NCI-H1694 treated with DMSO at 0.1 percent for 48 hours (cell line): Measurements from ENCODE around the gene AMN.
"Not testable (repeated sequence)": the region's sequence is repeated elsewhere in the genome, so short reads cannot be mapped to it uniquely, and the experiment has no call there.

Source experiments
- DNase-seq: peaks from one replicate; lab custom pipeline; 2025; lab: John Stamatoyannopoulos, UW

AMN gene

DNA sequence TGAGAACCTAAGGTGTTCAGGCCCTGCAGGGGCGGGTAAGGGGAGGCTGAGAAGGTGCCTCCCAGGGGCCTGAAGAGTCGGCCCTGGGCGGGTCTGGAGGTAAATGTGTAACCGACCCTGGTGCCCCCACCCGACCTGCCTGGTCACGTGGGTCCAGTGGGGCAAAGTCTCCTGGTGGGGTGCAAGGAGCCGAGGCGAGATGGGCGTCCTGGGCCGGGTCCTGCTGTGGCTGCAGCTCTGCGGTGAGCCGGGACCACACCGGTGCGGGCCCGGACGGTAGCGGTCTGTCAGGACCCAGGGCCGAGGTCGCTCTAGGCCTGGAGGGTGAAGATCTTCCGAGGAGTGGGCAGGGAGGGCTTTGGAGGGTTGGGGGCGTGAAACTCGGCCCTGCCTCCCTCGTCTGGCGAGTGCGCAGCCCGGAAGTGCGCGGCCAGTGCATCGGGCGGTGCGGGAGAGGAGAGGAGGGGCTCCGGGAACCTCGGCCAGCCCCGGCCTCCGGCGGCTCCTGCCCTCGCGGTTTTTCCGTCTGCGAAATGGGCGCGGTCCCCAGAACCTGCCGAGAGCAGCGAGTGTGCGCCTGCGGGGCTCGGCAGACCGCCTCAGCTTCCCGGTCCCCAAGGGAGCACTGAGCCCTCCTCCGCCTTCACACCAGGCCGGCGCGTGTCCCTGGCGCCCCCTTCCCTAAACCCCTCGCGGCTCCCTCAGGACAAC, at the start of gene AMN:
AMN (plus strand) TSS at position 174 of the 711 bp plus-strand sequence; CDS start at position 200, 26 bp downstream.
- DNase-seq = no peak

DNA sequence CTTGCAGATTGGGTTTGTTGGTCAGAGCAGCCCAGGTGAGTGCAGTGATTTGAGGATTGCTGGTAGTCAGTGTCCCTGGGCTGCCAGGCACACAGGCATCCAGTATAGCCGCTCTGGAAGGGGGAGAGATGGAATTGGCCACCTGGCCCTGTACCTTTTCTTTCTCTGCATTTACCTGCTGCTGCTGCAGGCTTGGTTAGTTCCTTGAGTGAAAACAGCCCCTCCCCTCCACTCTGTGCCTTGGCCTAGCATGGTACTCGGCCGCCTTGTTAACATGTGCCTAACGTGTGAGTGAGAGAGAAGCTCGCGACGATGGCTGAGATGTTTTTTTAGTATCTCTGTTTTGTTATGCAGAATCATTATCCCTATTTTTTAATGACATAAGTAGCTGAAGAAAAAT, 49.3 kb upstream of the AMN start:
- DNase-seq = no peak

DNA sequence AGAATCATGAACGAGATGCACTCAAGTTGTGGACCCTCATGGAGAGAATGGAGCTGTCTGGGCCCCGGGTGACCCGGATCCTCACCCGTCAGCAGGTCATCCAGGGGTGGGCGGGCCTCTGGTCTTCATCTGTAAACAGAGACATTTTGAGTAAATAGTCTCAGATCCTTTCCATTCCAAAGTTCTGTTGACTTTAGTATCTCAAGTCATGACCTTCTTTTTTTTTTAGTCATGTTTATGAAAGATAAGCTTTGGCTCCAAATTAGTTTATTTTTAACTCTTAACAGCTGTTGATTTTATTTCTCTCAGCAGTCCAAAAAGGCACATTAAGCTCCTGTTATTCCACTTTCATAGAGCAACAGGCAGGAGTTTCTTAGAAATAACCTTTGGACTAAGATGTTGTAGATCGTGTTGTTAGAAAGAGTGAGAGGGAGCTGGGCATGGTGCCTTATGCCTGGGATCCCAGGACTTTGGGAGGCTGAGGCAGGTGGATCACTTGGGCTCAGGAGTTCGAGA, 48.9 kb upstream of the AMN start:
- no peak for DNase-seq

DNA sequence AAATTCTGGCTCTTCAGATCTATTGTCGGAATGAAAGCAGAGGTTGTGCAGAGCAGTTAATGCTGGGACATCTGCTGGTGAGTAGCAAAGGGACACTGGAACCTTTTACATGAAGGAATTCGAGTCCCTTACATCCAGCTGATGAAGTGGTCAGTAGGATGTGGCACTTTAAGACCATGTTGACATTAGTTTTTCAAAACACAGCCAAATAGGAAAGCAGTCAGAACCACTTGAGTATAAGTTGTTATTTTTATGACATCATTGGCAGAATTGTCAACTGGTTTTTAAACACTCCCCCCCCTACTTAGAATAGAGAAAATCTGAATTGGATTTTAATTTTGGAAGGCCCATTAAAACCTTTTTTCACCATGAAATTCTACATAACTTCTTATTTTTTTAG, 46.8 kb upstream of the AMN start:
- no peak for DNase-seq

DNA sequence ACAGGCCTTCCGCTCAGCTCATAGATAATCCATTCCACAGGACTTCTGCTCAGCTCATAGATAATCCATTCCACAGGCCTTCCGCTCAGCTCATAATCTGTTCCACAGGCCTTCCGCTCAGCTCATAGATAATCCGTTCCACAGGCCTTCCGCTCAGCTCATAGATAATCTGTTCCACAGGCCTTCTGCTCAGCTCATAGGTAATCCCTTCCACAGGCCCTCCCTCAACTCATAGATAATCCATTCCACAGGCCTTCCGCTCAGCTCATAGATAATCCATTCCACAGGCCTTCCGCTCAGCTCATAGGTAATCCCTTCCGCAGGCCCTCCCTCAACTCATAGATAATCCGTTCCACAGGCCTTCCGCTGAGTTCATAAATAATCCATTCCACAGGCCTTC, 45.0 kb upstream of the AMN start:
- not testable (repeated sequence) for DNase-seq

DNA sequence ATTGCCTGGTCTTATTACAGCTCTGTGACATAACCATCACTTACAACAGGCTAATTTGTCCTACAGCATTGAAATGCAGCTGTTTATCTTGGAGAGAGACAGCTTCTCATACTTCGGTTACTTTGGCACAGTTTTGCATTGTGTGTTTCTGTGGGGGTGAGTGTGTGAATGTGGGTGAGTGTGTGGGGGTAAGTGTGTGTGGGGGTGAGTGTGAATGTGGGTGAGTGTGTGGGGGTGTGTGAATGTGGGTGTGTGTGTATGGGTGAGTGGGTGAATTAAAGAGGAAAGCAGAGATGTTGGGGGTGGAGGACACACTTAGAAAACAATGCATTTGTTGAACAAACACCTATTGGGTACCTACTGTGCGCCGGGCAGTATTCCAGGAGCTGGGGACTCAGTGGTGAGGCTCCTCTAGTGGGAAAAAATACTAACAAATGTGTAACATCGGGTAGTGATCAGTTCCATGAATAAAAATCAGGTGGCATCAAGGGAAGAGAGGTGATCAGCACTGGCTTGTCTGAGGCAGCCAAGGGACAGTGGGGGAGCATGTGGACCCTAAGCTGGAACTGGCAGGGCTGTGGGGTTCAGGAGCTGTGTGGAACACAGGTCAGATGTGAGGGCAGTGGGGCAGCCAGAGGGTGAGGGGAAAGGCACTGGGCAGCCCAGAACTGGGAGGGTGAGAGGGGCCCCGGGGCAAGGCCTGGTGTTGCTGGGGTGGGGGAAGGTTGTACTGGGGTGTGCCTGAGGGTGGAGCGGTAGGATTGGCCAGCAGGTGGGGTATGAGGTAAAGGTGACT, 44.1 kb upstream of the AMN start:
- DNase-seq = no peak

DNA sequence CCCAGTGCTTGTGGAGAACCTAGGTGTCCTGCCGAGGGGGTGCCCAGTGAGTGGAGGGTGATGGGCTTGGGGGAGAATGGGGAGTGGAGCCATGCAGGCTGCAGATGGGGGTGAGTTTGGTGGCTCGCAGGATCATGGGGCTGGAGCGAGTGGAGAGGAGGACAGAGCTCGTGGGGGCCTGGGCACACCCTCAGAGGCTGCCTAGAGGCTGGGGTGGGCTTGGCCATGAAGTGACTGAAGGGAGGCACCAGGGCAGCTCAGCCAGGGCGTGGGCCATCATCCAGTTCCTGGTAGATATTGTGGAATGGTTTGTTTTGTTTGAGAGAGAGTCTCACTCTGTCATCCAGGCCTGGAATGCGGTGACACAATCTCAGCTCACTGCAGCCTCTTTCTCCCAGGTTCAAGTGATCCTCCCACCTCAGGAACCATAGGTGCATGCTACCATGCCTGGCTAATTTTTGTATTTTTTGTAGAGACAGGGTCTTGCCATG, 43.4 kb upstream of the AMN start:
- no peak for DNase-seq

DNA sequence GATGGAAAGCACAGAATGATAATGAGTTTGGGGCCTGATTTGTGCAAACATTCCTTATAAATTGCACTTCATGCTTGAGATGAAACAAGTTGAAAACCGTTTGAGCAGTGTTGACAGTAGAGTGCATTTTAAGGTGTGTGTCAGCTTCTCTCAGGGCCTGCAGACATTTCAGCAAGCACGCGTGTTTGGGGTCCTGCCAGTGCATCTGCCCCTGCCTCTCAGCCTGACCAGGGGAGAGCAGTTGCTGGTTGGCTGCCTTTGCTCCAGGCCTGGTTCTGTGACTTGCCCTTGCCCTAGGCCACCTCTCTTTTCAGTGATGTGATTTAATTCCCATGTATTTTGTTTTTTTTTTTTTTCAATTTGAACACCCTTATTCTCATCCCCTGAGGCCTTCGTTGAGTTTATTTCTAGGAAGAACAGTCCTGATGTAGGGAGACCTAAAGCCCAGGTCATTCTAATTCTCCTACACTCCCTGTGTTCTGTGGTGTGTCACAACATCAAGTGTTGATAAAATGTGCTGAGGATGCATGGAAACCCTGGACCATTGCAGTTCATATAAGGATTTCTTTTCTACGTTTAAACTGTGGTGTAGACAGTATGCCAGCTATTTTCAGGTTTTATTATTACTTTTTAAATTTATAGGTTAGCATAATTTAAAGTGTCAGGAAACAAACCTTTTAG, 40.1 kb upstream of the AMN start:
- DNase-seq = no peak

DNA sequence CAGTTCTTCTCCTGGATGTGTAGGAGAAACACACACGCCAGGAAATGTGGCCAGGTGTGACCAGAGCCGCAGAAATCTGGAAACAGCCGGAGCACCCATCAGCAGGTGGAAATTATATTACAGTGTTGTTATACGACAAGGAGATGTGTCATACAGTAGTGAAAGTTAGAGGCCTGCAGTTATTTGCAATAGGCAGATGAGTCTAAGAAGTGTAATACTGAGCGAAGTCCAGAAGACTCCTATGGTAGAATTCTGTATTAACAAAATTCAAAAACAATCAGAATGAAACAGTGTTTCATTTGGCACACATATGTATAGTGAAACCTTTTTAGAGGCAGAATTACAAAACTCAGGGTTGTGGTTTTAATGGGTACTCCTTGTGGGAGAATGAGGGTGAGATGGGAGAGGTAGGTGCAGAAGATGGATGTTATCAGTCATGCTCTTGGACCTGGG, 39.3 kb upstream of the AMN start:
- no peak for DNase-seq

DNA sequence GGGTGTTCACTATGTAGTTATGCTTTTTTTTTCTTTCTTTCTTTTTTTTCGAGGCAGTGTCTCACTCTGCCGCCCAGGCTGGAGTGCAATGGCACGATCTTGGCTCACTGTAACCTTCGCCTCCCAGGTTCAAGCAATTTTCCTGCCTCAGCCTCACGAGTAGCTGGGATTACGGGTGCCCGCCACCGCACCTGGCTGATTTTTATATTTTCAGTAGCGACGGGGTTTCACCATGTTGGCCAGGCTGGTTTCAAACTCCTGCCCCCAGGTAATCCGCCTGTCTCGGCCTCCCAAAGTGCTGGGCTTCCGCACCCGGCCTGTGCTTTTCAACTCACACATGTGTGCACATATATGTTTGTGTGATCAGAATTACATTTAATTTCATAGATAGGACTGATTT, 38.9 kb upstream of the AMN start:
- DNase-seq = no peak

DNA sequence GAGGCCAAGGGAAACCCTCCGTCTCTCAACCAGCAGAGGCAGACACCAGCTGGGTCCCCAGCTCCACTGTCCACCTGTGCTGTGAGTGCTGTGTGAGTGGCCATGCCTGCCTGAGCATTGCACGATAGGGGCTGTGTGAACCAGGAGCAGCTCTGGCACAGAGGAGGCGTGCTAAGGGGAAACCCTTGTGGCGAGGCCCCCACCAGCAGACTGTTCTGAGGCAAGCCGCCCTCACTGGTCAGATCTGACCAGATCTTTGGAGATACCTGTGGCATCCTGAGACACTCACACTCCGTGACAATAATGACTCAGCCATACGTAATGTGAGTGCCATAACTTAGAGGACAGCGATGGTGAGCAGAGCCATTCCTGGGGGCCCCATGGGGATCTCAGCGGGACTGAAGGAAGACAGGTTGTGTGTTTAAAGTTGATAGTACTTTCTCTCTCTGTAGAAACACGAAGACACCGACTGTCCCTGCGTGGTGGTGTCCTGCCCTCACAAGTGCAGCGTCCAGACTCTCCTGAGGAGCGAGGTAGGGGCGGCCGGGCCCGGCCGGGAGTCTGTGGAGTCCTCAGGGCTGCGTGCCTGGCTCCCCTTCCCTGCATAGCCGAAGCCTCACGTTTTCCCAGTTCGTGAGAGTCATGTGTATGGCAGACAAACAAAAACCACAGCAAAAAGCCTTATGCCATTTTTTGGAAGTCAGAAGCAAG, 36.6 kb upstream of the AMN start:
- no peak for DNase-seq

DNA sequence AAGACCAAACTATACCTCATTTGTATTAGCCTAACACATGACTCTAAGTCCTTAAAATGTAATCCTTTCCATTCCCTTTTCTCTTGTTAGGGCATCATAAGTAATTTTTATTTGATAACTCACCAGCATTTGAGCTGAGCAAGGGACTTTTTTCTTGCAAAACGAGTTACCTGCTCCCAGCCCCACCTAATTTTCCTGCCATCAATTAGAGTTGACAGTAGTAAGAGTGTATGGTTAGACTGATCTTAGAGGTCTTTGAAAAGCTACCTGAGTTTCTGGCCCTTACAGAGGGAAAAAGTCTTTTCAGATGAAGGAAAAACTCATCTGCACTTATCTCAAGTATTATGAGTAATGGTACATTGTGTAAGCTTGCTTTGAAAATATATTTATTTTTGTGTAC, 33.7 kb upstream of the AMN start:
- DNase-seq = no peak

DNA sequence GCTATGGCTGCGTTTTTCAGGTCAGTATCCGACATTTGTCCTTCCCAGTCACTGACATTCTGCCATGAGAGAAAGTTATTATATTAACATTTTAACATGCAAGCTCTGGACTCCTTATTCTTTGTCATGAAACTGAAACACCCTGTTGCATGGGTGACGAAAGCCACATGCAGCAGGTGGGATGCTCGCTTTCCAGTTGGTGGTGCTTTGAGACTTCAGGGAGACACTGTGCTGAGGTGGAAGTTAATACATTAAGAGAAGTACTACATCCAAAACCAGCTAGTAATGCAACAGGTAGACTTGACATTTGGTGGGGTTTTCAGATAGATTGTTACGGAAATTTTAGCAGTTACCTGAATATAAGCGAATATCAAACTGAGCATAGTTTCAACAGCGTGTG, 32.8 kb upstream of the AMN start:
- no peak for DNase-seq

DNA sequence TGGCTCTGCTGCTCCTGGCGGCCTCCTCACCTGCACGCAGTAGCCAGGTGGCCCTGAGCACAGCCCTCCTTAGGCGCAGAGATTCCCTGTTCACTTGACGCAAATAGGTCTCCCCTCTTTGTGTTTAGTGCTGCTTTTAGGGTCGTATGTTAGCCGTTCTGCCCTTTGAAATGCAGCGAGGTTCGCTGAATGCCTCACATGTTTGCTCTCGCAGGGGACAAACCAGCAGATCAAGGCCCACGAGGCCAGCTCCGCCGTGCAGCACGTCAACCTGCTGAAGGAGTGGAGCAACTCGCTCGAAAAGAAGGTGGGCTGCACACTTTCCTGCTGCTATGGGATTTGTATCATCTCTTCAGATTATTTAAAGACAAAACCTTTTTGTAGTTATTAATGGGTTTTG, 31.4 kb upstream of the AMN start:
- no peak for DNase-seq

DNA sequence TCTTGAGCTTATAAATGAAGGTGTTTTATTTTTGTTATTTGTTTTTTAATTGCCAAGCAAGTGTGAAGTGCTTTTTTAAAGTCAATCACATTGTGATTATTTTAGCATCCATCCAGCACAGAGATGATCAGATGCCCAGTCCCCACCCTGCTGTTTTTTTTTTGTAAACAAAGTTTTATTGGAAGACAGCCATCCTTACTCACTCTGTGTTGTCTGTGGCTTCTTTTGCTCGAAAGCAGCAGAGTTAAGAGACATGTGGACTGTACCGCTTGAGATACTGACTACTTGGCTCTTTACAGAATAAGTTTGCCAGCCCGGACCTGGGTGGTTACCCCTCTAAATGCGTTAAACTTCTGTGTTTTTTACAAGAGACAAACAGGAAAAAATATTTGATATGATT, 30.9 kb upstream of the AMN start:
- no peak for DNase-seq

DNA sequence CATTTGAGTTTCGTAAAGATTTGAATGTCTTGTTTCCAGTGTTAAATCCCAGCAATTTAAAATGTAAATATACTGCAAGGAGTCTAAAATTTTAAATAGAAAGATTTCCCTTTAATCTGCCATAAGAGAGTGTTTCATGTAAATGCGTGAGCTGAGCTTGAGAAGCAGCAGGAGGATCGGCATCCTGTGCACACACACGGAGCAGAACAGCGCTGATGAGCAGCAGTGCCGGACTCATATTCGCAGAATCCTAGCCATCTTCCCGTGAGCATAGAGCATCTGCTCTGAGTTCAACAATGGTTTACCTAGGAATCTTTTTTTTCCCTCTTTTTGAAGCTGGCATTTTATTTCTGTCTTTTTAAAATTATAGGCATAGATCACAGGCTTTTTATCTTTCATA, 29.8 kb upstream of the AMN start:
- no peak for DNase-seq

DNA sequence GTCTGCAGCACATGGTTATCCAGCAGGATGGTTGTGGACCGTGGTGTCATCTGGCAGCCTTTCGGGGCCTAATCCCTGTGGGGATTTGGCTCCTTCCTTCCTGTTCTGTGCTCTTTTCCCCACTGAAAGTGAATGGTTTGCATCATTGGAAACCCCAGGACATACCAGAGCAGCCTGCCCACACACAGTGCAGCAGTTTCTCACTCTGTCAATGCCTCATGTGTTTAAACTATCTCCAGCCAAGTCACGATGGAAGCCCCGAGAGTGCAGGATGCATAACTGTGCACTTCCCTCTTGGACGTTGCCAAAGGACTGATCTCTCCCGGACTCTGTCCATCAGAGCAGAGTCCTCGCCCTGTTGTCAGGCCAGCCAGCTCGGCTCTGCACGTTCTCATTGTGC, 29.0 kb upstream of the AMN start:
- no peak for DNase-seq

DNA sequence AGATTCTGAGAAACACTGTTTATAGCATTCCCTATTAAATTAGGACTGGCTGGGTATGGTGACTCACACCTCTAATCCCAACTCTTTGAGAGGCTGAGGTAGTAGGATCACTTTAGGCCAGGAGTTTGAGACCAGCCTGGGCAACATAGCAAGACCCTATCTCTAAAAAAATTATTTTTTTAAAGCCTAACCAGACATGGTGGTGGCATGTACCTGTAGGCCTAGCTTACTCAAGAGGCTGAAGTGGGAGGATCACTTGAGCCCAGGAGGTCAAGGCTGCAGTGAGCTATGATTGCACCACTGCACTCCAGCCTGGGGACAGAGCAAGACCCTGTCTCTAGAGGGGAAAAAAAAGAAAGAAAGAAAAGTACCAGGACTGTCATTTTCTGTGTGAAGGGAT, 25.7 kb upstream of the AMN start:
- DNase-seq = not testable (repeated sequence)

DNA sequence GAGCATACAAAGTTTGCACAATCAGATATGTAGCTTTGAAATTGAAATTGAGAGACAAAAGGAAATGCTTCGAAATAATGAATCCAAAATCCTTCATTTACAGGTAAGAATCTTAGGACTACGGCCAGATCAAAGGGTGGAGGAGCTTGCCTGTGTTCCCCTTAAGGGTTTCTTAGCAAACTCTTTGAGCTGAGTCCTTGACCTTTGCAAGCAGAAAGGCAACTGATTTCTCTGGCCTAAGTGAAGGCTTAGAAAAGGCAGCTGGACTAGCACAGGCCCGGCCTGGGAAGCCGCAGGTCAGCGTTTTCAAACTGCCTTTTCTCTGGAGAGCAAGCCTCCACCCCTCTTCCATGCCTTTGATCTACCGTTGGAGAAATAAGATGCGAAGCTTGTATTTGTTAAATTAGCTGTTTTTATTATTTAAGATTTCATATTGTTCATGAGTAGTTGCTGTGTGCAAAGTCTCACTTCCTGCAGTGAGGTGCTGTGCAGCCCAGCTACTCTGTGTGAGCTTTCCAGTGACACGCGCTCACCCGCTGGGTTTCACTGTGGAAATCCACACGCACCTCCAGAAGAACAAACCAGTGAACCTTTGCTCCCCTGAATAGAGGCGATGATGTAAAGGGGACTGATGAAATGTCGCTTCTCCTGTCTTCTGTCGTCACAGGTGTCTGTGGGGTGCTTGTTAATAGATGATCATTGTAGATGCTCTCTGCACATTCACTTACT, 25.0 kb upstream of the AMN start:
- DNase-seq = no peak

DNA sequence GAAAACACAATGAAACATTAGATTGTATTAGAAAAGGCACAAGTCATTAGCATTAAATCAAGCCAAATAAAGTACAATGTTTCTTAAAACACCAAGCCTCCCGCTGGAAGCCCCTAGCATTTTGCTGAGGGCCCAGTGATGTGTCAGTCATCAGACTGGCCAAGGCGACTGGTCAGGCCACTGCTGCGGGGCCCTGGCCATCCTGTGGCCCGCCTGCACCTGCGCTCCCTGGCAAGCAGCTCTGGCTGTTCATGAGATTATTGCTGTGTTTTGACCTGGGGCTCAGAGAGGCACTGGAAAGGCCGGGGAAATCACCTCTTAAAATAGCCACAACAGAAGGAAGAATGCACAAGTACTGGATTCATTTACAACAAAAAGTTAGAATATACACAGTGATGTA, 24.2 kb upstream of the AMN start:
- no peak for DNase-seq

DNA sequence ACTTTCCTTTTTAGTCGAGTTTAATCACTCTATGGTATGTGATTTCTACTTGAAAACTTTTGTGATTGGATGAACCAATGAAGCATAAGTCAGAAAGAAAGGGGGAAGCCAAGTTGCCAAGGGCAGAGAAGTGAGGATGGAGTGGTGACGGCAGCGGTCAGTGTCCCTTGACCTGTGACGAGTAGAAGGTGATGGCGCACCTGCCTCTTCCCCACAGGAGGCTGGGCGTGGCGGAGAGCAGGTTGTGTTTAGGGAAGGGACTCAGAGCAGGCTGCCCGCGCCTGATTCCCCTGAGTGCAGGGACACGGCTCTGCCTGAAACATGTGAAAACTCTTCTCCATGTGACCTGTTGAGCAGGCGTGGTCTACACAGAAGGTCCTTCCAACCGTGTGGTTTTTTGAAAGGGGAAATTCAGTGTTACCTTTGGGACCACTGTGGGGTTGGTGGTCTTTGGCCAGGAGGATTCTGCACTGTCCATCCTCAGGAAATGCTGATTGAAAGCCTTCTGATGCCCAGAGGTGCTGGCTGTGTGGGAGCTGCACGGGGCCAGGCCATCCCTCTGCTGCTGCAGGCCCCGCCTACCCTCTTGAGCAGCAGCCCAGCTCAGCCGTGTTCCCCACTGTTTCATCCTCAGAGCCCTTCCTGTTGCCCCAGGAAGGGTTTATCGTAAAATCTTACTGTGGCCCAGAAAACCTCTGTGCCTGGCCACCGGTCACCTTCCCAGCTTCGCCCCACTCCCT, 23.5 kb upstream of the AMN start:
- DNase-seq = no peak
